Measurements from ENCODE around the gene SLC17A3.

DNA sequence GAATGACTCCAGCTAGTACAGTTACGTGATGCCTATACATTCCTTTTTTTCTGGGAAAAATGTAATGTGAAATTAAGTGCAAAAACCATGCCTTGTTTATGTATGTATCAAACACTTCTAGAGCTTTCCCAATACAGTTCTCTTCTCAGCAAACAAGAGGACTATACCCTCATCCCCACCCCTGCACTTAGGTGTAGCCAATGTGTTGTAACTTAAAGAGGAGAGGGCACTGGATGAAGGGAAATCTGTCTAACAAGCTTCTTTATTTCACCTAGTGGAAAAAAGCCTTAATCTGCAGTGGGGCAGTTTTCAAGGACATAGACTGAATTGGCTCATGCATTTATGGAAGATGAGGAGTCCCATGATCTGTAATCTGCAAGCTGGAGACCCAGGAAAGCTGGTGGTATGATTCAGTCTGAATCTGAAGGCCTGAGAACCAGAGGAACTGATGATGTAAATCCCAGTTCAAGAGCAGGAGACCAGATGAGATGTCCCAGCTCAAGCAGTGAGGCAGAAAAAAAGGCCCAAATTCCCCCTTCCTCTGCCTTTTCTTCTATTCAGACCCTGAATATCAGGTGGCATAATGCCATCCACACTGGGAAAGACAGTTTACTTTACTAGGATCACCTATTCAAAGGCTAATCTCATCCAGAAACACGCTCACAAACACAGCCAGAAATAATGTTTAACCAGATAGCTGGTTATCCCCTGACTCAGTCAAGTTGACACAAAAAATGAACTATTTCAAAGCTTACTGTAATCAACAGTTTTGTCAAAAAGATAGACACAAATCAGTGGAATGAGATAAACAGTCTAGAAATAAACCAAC, 25.8 kb upstream of the SLC17A3 start:
- no peak for TF ChIP-seq YY1 (IDR thresholded peaks at IDR 0.05; ENCODE audit: insufficient read depth, insufficient read length)
- no peak for TF ChIP-seq ZNF274 (IDR thresholded peaks at IDR 0.05; ENCODE audit: low read depth, low read length)

All from NT2/D1 (cell line).